Gastrocnemius medialis (tissue), 4 donors: Measurements from ENCODE around the gene APOL2.

Source experiments
- POLR2A ChIP-seq, 2 donors: fragments of 450-650 bp; IDR thresholded peaks; one replicate each; pipeline ENCODE4 v1.6.1; 2017; ENCODE audit warnings: antibody characterized with exemption in 2 of 2, mild to moderate bottlenecking in 2 of 2, moderate library complexity in 2 of 2
- TF ChIP-seq, protein P1 (sequence below), 5 experiments: fragments of 450-650 bp in 3 of 5; fragments of 200-600 bp in 2 of 5; sonication (generic) in 2 of 5; IDR thresholded peaks in 4 of 5; conservative IDR thresholded peaks in 1 of 5; 1 replicate in 4 of 5; 2 replicates in 1 of 5; pipeline ENCODE4 v1.5.1; 2016 to 2019; ENCODE audit warnings: antibody characterized with exemption in 5 of 5, mild to moderate bottlenecking in 3 of 5, moderate library complexity in 3 of 5

DNA sequence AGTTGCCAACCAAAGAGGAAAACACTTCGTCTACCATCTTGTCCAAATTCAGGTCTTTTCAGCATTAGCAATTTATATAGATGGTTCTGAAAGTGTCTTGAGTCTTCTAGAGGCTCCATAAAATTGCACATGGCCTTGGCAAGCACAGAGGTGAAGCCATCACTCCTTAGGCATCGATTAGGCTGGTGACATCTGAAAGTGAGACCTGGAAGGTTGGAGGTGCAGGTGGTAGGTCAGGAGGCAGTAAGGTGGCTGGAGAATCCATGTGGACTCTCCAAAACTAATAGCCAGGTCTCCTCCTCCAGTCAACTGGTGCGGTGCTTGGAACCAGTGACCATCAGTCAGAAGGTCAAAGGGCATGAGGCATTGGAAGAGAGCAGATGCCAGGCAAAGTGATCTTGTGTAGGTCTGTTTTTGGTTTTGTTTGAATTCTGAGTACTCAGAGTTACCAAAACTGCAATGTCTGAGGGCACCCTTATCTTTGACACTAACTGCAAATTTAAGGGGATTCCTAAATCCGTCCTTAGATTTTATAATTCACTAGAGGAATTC is 6.6 kb upstream of the APOL2 start:
- TF ChIP-seq, protein P1, sequence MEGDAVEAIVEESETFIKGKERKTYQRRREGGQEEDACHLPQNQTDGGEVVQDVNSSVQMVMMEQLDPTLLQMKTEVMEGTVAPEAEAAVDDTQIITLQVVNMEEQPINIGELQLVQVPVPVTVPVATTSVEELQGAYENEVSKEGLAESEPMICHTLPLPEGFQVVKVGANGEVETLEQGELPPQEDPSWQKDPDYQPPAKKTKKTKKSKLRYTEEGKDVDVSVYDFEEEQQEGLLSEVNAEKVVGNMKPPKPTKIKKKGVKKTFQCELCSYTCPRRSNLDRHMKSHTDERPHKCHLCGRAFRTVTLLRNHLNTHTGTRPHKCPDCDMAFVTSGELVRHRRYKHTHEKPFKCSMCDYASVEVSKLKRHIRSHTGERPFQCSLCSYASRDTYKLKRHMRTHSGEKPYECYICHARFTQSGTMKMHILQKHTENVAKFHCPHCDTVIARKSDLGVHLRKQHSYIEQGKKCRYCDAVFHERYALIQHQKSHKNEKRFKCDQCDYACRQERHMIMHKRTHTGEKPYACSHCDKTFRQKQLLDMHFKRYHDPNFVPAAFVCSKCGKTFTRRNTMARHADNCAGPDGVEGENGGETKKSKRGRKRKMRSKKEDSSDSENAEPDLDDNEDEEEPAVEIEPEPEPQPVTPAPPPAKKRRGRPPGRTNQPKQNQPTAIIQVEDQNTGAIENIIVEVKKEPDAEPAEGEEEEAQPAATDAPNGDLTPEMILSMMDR (IDR thresholded peaks at IDR 0.05 in 4 of 5, conservative IDR thresholded peaks at IDR 0.05 in 1 of 5) = no peak
- TF ChIP-seq POLR2A (IDR thresholded peaks at IDR 0.05) = no peak
